HG02885 (cell line): ENCODE measurements around the gene PIP4K2A.
"Not testable (repeated sequence)": the region's sequence is repeated elsewhere in the genome, so short reads cannot be mapped to it uniquely, and the experiment has no call there.

ENCODE experiments used
- ATAC-seq: cut with Tn5 transposase; IDR thresholded peaks from one replicate; pipeline ENCODE4 v1.9.1; 2021; ENCODE audit warnings: mild to moderate bottlenecking; ENCODE audit not compliant: unreplicated experiment, poor library complexity

PIP4K2A gene

DNA sequence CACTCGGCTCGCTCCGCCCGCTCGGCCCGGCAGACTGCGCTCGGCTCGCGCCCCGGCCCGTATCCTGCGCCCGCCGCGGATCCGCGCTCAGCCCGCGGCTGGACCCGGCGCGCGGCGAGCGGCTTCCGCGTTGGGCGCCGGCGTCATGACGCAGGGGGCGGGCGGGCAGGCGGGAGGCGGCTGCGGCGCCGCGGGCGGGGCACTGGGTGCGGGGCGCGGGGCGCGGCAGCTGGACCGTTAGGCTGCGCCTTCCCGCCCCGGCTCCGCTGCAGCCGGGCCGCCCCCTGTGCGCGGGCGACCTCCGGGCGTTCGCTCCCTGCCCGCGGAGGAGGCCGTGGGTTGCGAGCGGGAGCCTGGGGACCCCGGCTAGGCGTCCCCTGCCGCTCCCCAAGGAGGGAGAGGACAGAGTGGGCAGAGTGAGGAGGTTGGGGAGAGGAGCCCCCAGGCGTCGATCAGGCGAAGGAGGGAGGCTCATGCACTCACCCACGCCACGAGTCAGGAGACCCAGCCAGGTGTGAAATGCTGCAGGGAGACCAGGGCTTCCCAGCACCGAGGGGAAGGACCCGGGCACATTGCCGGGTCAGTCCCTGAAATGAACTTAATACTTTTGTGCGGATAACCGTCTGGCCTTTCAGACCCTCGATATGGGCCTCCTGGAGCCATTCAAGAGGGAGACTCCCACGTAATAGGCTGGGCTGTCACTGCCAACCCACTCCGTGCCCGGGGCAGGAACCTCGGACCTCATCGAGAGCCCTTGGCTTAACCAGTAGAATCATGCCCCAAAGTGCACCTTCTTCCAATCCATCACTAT is at the start of gene PIP4K2A:
Gene PIP4K2A (minus strand): TSS at position 100 of the 811 bp plus-strand sequence. CDS start 252 bp downstream, outside the sequence.
- peak; percentile 78 for ATAC-seq

- ATAC-seq: no peak
Observed at GRCh38 chr10:22761569-22762220, 47.3 kb upstream of the PIP4K2A start.

DNA sequence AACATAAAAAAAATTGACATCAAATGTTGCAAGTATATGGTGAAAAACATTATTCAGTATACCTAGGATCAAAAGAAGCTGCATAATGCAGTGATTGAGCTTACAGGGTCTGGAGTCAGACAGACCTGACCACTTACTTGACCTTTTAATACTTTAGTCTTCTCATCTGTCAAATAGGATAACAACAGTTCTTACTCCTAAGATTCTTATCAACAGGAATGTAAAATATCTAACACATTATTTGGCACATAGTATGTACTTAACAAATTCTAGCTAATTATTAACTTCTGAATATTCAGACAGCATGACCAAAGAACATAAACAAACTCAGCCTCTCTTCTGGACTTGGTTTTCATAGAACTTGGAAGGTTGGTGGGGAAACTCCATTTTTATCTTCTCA is 45.6 kb upstream of the PIP4K2A start:
- no peak for ATAC-seq

GRCh38 chr10:22758867-22759266 is 44.5 kb upstream of the PIP4K2A start:
- no peak for ATAC-seq

GRCh38 chr10:22754296-22754695 is 39.9 kb upstream of the PIP4K2A start:
- no peak for ATAC-seq

DNA sequence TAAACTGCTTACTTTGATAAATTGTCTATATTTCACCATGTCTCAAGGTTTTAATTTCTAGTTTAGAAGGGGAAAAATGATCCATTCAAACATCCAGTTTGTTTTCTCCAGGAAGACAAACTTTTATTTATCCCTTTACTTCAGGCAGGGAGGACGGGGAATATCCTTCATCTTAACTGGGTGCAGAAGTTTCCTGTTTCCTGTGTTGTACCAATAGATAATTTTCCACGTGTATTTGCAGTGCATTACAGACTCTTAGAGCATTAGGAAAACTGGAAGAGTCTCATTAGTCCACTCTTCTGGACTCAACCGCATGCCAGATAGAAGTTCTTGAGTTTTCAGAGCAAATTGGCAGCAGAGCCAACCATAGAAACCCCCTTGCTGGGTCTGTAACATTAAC is 39.4 kb upstream of the PIP4K2A start:
- no peak for ATAC-seq

GRCh38 chr10:22752272-22752889 is 38.0 kb upstream of the PIP4K2A start:
- ATAC-seq: peak; percentile 39

- no peak for ATAC-seq
Observed at GRCh38 chr10:22750131-22750530, 35.8 kb upstream of the PIP4K2A start.

- ATAC-seq: not testable (repeated sequence)
Observed at GRCh38 chr10:22744858-22745257, 30.5 kb upstream of the PIP4K2A start.

GRCh38 chr10:22742678-22743077 is 28.3 kb upstream of the PIP4K2A start:
- peak; percentile 99 for ATAC-seq

DNA sequence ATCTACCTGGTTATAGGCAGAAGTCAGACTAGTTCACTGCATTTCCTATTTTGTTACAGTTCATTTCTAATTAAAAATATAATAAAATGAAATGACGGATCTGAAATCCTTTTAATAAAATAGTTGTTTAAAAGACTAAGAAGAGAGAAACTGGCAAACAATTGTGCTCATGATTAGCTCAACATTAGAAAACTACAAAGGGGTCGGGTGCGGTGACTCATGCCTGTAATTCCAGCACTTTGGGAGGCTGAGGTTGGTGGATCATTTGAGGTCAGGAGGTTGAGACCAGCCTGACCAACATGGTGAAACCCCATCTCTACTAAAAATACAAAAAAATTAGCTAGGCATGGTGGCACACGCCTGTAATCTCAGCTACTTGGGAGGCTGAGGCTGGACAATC is 27.3 kb upstream of the PIP4K2A start:
- not testable (repeated sequence) for ATAC-seq

DNA sequence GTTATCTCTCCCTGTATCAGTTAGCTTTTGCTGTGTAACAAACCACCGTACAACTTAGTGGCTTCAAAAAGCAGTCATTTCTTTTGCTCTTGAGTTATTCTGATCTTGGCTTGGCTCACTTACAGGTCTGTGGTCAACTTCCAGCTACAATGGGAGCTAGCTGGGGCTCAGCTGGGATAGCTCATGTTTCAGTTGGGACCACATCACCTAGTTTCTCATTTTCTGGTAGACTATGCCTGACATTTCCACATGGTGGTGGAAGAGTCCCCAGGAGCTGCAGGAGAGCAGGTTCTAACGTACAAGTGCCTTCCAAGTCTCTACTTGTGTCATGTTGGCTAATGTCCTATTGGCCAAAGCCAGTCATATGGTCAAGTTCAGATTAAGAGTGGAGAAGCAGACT is 25.8 kb upstream of the PIP4K2A start:
- no peak for ATAC-seq

- no peak for ATAC-seq
Observed at GRCh38 chr10:22737587-22737986, 23.2 kb upstream of the PIP4K2A start.

DNA sequence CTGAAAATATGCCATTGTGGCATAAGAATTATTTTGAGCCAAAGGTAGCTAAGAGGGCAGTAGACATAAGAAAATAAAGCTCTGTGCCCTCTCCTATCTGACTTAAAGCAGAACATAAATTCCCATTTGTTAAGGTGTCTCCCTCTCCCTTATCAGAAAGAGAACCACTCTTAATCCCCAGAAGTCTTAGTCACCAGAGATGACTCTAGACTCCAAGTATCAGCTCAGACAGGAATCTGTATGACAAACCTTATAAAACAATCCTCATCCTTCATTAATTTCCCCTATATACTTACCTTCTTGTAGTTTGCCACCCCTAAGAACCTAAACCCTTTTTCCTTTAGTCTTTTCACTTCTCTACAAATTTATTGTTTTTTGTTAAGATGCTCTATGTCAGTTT is 21.8 kb upstream of the PIP4K2A start:
- no peak for ATAC-seq

- no peak for ATAC-seq
Observed at GRCh38 chr10:22733992-22734391, 19.6 kb upstream of the PIP4K2A start.

DNA sequence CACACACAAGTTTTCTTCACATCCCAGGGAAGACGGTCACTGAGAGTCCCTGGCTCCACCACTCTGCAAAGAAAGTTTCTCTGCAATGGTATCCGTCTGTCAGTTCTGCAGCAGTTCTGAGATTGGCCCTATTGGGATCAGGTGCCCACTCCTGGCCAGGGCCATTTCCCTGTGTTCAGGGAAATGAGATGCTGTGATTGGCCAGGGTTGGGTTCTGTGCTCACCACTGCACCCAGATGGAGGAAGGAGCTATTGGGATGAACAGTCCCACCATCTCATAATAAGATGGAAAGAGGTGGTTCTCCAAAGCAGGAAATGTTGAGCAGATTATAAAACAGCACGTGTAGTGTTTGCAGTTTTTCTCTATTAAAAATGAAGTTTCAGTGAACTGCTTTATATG is 13.3 kb upstream of the PIP4K2A start:
- no peak for ATAC-seq

DNA sequence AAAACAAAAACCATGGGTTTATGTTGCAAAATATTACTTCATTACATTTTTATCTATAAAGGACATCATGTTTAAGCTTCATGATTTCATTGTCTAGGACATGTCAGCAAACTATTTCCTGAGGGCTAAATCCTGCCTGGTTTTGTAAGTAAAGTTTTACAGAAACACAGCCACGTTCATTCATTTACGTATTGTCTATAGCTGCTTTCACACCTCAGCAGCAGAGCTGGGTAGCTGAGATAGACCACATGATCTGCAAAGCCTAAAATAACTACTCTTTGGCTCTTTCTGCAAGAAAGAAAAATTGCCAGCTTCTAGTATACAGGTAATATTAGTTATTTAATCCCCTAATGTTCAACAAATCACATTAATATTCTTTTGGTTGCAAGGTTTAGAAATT is 12.7 kb upstream of the PIP4K2A start:
- ATAC-seq: no peak

- no peak for ATAC-seq
Observed at GRCh38 chr10:22724773-22725172, 10.4 kb upstream of the PIP4K2A start.

DNA sequence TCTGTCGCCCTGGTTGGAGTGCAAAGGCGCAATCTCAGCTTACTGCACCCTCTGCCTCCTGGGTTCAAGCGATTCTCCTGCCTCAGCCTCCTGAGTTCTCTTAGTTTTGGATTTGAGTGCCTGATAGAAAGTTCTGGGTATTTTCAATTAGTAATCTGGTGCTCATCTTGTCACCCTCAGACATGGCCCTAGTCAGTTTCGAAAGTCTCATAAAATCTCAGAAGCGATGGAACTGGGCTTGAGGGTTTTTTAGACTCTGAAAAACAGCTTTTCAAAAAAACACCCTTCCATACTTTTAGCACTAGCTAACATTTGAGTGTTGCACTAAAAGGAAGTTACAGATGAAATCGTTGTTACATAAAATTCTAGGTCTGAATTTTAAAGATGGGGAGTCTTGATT is 9.4 kb upstream of the PIP4K2A start:
- peak; percentile 53 for ATAC-seq

- peak; percentile 87 for ATAC-seq
Observed at GRCh38 chr10:22723343-22723779, 9.0 kb upstream of the PIP4K2A start.

- ATAC-seq: no peak
Observed at GRCh38 chr10:22722626-22723169, 8.3 kb upstream of the PIP4K2A start.
